Stimulated activated CD4-positive, alpha-beta T cell treated with anti-CD3 and anti-CD28 coated beads, Interleukin-1b, Interleukin-23, amount 100 ng/mL, for 48 hours (primary cell): Measurements from ENCODE around the gene JADE2.
"Not testable (repeated sequence)": the region's sequence is repeated elsewhere in the genome, so short reads cannot be mapped to it uniquely, and the experiment has no call there.

Source experiments
- DNase-seq: peaks from one replicate; pipeline ENCODE4 v3.0.0-alpha.2; 2020

The JADE2 gene

DNA sequence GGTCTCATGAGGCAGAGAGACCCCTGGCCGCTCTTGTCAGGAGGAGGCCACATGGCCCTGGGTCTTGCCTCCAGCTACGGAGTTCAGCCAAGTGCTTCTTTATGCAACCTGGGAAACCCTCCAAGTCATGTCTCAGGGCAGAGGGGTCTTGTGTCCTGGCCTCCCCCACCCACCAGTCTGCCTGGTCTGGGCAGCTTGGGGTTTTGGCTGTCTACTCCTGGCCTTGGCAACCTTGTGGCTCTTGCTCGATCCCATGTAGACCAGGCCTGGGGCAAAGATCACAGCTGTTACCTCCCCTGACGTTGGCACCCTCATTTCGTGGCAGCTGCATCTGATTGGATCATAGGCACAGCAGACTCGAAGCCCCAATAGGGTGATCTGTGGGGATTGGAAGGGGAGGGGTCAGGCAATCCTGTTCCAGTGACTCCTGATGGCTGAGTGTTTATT lies 28.4 kb downstream of the JADE2 start:
- DNase-seq, result no peak

DNA sequence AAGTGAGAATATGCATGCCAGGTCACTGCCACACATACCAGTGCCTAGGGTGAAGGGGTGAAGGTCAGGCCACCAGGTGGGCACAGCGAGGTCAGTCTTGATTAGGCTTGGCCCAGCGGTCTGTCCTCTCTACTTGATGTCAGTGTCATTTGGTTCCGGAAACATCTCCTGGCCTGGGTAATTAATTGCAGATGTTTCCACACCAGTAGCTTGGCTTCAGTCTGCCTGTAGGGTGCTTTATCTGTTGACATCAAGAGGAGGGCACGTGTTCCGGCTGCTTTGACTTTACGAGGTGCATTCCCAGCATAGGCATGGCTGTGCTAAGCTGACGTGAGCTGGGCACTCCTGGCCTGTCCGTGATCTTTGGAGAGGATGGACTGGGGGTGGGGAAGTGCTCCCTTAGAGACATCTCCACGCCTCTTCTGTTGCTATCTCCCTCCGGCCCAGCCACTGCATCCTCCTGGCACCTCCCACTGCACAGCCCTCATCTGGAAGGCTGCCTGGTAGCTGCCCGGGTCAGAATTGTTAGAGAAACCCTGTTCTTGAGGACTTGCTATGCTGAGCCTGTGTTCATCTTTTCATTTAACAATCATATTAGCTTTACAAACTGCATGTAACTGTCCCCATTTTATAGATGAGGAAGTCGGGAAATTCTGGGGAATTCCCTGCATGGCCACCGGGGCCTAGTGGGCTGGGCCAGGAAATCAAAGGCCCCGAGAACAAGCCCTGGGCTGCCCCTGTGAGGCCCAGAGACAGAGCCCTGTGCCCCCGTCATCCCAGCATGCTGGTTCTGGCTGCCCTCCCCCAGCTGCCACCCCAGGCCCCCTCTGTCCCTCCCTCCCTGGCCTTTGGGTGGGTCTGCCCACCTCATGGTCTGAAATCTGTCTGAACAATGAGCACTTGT lies 29.1 kb downstream of the JADE2 start:
- peak; percentile 27 for DNase-seq

DNA sequence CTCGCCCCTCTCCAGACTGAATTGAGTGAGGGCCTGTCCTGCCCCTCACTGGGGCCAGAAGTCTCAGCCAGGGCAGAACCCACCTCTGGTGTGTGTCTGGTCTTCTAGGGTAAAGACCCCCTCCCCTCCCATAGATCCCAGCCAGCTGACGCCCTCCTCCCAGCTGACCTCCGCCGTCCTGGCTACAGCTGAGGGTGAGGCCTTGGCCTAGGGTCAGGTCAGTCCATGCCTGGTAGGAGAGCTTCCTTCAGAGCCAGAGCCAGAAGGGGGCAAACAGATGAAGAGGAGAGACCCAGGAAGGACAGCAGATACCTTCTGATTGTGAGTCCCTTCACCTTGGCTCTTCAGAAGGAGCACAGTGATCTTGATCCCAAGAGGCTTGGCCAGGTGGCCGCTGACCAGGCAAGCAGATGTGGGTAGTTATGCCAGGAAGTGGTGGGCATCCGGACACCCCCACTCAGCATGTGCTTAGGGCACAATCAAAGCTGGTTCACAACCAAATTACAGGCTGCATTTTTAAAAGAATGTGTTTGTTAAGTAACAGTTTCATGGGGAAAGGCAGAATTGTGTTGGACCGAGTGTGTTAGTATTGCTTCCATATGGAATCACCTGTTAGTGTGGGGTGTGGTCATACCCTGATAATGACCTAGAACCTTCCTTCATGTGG lies 29.9 kb downstream of the JADE2 start:
- DNase-seq, result no peak

DNA sequence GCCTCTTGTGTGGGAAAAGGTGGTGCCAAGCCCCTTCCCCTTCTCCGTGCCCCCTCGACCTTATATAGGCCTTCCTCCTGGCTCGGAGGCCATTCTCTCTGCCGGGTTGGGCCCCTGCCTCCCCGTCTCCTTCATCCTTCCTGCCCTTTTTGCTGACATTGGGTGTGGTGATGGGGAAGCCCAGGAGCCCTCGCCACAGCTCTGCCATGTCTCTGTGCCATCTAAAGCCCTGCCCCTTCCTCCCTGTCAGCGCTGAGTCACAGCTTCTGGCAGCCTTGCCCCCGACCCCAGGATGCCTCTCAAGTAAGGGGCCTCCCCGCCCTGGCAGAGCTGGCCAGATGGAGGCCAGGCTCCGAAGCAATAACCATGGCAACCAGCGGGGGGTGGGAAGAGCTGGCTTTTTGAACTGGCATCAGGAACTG lies 30.4 kb downstream of the JADE2 start:
- DNase-seq, result peak; percentile 93

DNA sequence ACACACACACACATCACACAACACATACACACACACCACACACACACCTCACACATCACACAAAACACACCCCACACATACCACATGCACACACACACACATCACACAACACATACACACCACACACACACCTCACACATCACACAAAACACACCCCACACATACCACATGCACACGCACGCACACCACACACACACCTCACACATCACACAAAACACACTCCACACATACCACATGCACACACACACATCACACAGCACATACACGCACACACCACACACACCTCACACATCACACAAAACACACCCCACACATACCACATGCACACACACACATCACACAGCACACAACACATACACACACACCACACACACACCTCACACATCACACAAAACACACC lies 31.1 kb downstream of the JADE2 start:
- DNase-seq, result not testable (repeated sequence)

DNA sequence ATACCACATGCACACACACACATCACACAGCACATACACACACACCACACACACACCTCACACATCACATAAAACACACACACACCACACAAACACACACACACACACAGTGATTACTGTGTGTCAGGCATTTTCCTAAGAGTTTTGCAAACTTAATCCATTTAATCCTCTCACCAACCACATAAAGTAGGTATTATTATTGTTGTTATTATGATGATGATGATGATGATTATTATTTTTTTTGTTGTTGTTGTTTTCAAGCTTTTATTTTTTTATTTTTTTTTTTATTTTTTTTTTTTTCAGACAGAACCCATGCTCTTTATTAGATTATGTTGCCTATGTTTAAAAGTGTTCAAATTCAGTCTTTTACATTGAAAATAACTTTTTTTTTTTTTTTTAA lies 31.5 kb downstream of the JADE2 start:
- DNase-seq, result no peak

DNA sequence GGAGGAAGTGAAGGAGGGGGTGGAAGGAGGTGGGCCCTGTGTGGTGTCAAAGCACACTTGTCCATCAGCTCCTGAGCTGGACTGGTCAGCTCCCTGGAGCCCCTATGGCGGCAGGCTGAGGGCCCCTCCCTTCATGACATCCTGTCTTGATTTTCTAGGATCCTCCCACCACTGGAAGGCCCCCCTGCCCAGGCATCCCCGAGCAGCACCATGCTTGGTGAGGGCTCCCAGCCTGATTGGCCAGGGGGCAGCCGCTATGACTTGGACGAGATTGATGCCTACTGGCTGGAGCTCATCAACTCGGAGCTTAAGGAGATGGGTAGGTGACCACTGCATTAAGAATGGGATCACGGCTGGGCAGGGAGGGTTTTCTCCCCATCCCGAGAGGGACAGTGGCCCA lies 34.2 kb downstream of the JADE2 start:
- DNase-seq, result no peak

DNA sequence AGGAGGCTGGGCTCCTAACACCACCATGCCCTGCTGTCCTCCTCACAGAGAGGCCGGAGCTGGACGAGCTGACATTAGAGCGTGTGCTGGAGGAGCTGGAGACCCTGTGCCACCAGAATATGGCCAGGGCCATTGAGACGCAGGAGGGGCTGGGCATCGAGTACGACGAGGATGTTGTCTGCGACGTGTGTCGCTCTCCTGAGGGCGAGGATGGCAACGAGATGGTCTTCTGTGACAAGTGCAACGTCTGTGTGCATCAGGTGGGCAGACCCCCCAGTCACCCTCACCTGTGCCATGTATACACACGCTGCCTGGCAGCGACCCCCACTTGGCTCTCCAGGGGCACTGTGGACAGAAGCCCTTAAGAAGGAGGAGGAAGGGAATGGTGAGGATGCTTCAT lies 35.2 kb downstream of the JADE2 start:
- no peak for DNase-seq

DNA sequence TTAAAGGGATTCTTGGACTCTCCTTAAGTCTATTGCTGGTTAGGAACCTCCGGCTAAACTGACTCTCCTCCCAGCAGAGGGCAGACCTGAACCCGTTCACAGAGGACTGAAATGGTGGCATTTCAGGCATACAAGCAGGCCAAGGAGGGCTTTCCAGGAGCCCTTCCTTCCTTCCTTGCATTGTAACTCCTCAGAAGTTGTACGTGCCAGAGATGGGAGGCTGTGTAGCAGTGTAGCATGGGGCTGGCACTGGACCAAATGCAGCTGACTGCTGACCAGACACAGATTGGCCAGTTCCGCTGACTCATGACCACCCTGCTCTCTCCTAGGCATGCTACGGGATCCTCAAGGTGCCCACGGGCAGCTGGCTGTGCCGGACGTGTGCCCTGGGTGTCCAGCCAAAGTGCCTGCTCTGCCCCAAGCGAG lies 36.4 kb downstream of the JADE2 start:
- no peak for DNase-seq

DNA sequence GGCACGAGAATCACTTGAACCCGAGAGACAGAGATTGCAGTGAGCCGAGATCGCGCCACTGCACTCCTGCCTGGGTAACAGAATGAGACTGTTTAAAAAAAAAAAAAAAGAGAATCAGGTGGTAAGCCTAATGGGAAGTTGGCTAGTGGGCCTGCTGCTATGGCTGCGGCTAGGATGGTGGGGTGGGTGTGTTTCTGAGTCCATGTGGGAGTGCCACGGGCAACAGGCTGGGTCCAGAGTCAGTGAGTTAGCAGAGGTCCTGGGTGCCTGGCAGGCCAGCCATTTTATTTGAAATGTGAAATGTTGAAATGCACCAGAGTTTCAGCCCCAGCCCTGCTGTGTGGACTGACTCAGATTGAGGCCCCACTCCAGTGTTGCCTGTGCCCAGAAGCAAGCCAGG lies 37.8 kb downstream of the JADE2 start:
- DNase-seq, result no peak

DNA sequence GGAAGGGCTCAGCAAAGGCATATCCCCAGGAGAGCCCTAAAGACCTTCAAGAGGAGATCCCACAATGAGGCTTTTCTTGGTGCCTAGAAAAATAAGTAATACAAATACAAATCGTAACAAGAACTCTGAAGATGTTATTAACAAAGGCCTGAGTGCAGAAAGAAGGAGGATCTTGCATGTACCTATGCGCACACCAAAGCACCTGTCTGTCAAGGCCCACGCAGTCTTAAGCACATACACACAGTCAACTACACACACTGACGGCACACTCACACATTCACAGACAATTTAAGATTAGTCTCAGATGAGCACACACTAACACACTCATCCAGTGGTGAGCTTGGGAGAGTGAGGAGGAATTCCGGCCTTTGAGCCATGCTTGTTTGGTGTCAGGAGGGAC lies 38.5 kb downstream of the JADE2 start:
- DNase-seq, result no peak

DNA sequence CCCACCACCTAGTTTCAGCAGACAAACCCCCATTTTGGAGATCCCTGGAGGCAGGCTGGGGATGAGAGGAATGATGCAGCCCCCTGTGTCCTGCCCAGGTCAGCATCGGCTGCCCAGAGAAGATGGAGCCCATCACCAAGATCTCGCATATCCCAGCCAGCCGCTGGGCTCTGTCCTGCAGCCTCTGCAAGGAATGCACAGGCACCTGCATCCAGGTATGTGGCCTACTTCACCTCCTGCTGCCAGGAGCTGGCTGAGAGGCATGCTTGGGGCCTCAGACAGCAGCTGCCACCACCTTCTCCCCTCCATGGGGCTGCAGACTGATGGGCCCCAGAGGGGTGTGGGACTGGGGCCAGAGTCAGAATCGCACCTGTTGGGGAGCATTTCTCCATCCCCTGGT lies 38.9 kb downstream of the JADE2 start:
- no peak for DNase-seq

DNA sequence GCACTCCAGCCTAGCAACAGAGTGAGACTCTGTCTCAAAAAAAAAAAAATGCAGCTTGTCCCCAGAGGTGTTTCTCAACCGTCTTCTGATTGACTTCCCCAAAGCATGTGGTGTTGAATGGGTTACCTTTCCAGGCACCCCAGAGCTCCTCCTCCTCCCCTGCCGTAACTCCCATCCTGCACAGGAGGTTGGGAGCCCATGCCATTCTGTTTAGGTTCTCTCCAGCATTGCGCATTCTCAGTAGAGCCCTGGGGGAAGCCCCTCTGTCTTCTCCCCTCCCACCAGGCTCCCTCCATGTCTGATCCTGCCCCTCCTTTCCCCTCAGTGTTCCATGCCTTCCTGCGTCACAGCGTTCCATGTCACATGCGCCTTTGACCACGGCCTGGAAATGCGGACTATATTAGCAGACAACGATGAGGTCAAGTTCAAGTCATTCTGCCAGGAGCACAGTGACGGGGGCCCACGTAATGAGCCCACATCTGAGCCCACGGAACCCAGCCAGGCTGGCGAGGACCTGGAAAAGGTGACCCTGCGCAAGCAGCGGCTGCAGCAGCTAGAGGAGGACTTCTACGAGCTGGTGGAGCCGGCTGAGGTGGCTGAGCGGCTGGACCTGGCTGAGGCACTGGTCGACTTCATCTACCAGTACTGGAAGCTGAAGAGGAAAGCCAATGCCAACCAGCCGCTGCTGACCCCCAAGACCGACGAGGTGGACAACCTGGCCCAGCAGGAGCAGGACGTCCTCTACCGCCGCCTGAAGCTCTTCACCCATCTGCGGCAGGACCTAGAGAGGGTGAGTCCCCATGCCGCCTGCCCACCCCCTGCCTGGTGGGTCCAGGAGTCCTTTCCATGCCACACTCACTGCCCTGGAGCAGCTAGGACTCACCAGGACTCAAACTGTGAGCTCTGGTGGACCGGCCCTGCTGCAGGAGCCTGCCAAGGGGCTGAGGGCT lies 40.6 kb downstream of the JADE2 start:
- no peak for DNase-seq

DNA sequence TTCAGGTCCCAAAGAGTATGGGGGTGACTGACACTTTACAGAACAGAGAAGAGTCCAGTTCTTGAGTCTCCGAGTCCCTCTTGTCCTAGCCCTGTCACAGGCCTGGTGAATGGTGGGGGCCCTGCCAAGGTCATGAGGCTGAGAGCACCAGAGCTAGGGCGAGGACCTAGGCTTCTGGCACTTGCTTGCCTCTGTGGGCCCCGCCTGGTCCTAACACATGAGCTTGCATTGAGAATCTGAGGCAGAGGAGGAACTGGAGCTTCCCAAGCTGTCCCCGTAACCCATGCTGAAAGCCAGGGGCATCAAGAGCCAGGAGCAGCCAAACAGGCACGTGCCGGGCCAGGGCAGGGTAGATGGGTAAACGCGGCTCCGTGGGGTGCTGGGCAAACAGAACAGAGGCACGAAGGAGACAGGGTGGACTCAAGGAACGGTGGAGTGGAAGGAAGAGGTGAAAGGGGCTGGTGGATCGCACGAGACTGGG lies 41.3 kb downstream of the JADE2 start:
- no peak for DNase-seq

DNA sequence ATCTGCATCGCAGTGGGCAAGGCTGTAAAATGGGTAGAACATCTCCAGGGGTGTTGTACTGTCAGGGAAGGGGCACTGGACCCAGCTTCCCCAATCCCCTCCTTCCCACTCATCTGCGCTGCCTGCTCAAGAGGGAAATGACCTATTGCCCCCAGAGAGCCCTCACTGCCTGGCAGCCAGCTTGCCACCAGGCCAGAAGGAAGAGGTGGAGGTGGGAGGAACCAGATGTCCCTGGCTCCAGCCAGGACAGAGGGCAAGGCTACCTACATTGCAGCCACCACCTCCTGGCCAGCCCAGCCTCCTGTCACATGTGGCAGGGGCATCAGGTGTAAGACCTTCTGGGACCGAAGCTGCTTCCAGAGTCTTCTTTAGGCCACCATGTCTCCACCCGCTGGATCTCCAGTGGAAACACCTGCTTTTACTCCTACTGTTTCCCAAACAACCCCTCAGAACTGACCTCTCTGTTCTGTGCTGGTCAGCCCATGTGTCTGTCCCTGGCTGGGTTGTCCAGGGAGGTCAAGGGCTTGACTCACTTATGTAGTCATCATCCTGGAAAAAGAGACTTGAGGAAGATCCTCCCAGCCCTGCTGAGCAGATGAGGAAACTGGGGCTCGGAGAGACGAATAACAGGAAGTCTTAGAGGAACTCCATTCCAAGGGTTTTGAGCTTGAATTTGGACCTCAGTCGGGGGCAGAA lies 42.3 kb downstream of the JADE2 start:
- no peak for DNase-seq

DNA sequence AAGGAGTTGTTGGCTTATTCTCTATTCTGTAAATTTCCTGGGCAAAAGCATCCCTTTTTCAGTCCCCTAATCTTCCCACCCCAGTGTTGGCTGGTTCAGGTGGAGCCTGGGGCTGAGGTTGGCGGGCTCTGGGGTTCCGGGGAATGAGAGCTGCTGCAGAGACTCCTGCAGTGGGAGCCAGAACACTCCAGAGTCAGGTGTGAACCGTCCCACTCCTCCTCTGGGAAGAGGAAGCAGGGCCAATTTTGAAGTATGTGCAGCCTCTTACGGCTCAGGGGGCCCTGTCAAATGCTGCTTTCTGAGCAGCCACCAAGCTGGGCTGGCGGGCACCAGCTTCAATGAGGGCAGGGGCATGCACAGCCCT lies 42.8 kb downstream of the JADE2 start:
- DNase-seq, result no peak

DNA sequence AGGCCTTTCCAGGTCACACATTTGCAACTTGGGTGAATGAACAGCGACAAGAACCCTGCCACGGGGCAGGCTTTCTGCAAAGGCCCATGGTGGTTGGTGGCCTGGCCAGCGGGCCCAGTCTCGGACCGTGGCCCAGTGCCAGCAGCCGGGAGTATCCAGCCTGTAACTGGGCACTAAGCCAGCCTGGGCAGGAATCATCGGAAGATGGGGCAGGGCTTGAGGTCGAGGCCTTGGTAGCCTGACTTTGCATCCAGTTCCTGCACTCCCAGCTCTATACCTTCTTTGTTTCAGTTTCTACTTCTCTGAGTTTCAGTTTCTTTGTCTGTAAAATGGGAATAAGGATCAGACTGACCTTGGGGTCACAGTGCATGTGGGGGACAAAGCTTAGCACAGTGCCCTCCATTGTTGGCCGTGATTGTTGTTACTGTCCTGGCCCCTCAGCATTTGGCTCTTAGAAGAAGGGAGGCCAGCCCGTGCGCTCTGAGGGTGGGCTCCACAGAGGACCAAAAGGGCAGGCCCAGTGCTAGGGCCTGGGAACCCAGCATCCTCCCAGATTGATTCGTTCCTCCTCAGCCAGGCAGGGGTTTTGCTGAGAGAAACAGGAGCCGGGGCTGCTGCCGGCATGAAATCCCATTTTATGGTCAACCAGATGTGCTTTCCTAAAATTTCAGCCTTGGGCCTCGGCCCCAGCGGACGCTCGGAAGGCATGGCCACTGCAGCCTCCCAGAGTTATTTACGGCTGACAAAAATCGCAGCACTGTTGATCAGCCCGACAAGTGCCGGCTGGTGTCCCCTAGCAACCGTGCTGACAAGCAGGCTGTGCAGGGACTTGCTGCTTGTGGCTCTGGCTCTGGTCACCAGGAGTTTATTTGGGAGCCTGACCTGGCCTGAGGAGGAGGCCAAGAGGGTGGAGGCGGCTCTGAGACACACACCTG lies 43.6 kb downstream of the JADE2 start:
- no peak for DNase-seq

DNA sequence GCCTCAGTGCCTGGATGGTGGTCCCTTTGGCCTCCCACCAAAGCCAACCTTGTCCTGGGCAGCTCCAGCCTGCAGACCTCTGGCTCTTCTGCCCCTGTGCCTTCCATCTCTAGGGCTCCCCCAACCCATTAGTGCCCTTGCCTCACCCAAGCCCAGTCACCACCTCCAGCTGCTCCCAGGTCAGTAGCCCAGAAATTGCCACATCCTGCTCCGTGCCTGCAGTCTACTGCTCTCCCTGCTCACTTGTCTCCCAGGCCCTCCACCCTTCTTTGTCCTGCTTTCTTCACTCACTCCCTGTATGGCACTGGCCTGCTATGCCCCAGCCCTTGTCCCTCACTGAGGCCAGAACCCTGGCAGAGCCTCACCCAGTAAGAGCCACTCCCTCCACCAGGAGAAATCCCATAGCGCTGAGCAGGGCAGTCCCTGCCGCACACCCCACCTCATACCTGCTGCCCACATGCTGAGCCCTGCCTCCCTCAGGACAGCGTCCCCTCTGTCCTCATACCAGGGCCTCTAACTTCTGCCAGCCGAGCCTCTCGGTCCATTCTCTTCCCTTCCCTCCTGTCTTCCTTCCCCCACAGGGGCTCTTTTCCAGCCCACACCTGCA lies 44.4 kb downstream of the JADE2 start:
- no peak for DNase-seq

DNA sequence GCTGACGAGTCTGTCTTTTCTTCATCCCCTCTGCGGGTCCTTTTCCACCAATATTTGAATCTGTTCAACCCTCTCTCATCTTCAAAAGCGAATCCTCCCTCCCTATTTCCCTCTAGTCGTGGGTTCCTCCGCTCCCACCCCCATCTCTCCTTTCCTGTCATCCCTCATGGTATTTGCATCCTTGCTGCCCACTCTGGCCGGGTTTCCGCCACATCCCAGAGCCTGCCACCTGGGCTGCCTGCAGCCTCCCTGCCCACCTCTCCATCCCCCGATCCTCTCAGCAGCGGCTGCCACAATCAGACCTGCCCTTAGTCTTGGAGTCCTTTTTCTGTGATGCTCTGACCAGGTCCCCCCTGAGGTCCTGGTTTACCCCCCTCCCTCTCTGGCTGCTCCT lies 44.9 kb downstream of the JADE2 start:
- DNase-seq, result no peak

DNA sequence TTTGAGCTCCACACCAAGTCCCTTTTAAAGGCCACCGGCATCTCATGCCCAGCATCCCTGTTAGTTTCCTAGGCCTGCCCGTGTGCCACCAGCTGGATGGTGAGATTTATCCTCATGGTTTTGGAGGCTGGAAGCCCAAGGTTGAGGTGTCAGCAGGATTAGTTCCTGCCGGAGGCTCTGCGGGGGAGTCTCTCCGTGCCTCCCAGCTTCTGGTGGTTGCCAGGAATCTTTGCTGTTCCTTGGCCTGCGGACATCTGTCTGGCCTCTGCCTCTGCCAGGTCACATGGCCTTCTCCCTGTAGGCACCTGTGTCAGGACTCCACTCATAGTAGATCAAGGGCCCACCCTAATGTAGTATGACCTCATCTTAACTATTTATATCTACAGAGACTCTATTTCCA lies 45.4 kb downstream of the JADE2 start:
- no peak for DNase-seq
